Measurements from ENCODE around the gene TUBGCP5. TPM values are rescaled to one million over a fixed set of nuclear protein-coding genes. Genes with fewer than 3 reads are reported as not detected.

Gene TUBGCP5
- polyA plus RNA-seq, 1 donor from 2014 or later: 23.3 TPM

Other genes starting within 250 kb of the TUBGCP5 start
- gene NIPA2, start 200.9 kb downstream of the TUBGCP5 start, polyA plus RNA-seq: 51.3 and 52.6 TPM in 2 replicates
- 9.3 and 22.2 TPM in 2 replicates for gene CYFIP1, start 59.2 kb downstream of the TUBGCP5 start, polyA plus RNA-seq
- not detected in 2 replicates for gene GOLGA6L1, start 97.3 kb upstream of the TUBGCP5 start, polyA plus RNA-seq